Prostate gland (tissue), 2 donors: ENCODE measurements around the gene CRISPLD2. TPM values are rescaled to one million over a fixed set of nuclear protein-coding genes. Genes with fewer than 3 reads are reported as not detected.
A peak's percentile ranks its signal among the peaks of the same experiment; 100 is the strongest.

ENCODE experiments used
- DNase-seq: peaks from one replicate; pipeline ENCODE4 v3.0.0-alpha.2; 2019; ENCODE audit warnings: low spot score
- H3K27ac ChIP-seq, 2 donors: fragments of 200-600 bp; sonication (generic); 2 replicates each; pipeline ENCODE4 v1.5.1; 2017 to 2019
- H3K27me3 ChIP-seq: fragments of 200-600 bp; sonication (generic); replicated peaks from 2 replicates; pipeline ENCODE4 v1.5.1; 2019; ENCODE audit not compliant: insufficient read depth
- H3K36me3 ChIP-seq, 2 donors: fragments of 200-600 bp; sonication (generic); 1 replicate in 1 of 2; 2 replicates in 1 of 2; pipeline versions ENCODE4 v1.5.1 to v1.8.1; 2017 to 2019
- H3K4me1 ChIP-seq: fragments of 200-600 bp; sonication (generic); replicated peaks from 2 replicates; pipeline ENCODE4 v1.5.1; 2019
- H3K4me3 ChIP-seq, 2 donors: fragments of 200-600 bp; sonication (generic); 2 replicates each; pipeline ENCODE4 v1.5.1; 2017 to 2019
- H3K9me3 ChIP-seq: fragments of 200-600 bp; sonication (generic); 2 replicates; pipeline ENCODE4 v1.5.1; 2017
- POLR2A ChIP-seq: fragments of 450-650 bp; IDR thresholded peaks from one replicate; pipeline ENCODE4 v1.6.1; 2016; ENCODE audit warnings: antibody characterized with exemption, mild to moderate bottlenecking
- POLR2AphosphoS5 ChIP-seq: sonication (generic); formaldehyde crosslinking; IDR thresholded peaks from one replicate; pipeline ENCODE4 v1.6.1; 2017; ENCODE audit warnings: antibody characterized with exemption
- WGBS: methylation state at CpG from one replicate; pipeline ENCODE4 v1.1.5; 2018; 5-methylcytosine and 5-hydroxymethylcytosine counted together
- intact Hi-C: fragments of 100-400 bp; cut with DNase I; formaldehyde crosslinking; loops from one replicate; pipeline ENCODE4 v1.14.2; 2022
- total RNA-seq, 2 donors: library from RNA; depleted of rRNA; stranded (reverse); fragments of >200 nt; gene quantifications; one replicate each; pipeline ENCODE4 v1.1.0, GENCODE V29; 2016
- TF ChIP-seq, protein P1 (sequence below), 4 experiments: fragments of 200-600 bp in 2 of 4; fragments of 450-650 bp in 2 of 4; sonication (generic) in 2 of 4; IDR thresholded peaks; 1 replicate in 3 of 4; 2 replicates in 1 of 4; pipeline ENCODE4 v1.5.1; 2016 to 2019; ENCODE audit warnings: antibody characterized with exemption in 4 of 4, mild to moderate bottlenecking in 2 of 4, moderate library complexity in 2 of 4

CRISPLD2 gene
- total RNA-seq, 2 donors from 2014 or later: 186 to 226 TPM

DNA sequence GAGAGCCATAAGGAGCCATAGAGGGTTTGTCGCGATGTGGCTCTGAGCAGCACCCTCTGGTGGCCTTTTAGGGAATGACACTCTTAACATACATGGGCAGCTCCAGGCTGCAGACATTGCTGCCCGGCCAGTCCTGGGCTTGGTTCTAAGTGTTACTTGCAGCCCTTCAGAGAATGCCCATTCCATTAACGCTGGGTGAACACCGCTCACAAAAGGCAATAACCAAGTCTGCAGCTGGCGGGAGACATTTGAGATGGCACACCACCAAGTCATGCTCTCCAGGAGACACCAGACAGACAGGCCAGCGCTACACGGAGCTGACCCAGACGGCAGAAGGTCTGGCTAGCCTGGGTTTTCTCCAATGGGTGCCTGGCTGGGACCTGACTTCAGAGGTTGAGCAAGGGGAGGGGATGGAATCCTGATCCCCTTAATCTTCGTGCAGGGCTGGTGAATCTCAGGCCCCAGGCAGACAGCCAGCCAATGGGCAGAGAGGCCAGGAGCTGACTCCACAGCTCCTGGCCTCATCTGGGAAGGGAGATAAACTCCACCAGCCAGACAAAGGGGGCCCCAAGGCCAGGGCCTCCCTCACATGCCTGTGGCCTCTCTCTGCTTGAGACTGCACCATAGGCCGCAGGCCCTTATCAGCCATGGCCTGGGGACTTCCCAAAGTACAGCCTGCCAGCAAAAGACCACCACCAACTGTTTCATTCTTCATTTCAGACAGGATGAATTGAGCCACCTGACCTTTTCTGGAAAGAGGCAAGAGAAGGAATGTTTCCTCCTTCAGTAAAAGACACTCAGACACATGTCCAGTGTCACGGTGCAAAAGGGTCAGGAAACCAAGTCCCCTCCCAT is 132.8 kb downstream of the CRISPLD2 start:
- no peak overlapping the region for H3K4me3 ChIP-seq
- WGBS: 22% methylated on average over 9 of the region's 12 CpGs
- no peaks in the 10 kb centered on the region for H3K9me3 ChIP-seq
- TF ChIP-seq, protein P1, sequence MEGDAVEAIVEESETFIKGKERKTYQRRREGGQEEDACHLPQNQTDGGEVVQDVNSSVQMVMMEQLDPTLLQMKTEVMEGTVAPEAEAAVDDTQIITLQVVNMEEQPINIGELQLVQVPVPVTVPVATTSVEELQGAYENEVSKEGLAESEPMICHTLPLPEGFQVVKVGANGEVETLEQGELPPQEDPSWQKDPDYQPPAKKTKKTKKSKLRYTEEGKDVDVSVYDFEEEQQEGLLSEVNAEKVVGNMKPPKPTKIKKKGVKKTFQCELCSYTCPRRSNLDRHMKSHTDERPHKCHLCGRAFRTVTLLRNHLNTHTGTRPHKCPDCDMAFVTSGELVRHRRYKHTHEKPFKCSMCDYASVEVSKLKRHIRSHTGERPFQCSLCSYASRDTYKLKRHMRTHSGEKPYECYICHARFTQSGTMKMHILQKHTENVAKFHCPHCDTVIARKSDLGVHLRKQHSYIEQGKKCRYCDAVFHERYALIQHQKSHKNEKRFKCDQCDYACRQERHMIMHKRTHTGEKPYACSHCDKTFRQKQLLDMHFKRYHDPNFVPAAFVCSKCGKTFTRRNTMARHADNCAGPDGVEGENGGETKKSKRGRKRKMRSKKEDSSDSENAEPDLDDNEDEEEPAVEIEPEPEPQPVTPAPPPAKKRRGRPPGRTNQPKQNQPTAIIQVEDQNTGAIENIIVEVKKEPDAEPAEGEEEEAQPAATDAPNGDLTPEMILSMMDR (IDR thresholded peaks at IDR 0.05): peak; percentile 90 to 96 (median 92)
- TF ChIP-seq POLR2AphosphoS5: peak; percentile 76
- no peak for TF ChIP-seq POLR2A
- peaks cover 7% of the 10 kb centered on the region for H3K4me1 ChIP-seq
- intact Hi-C loops: loop anchor here (1.0 to 10.0 kb wide), 2 partner anchors 198 to 438 kb away; no protein-coding TSS in a partner anchor
- H3K27me3 ChIP-seq: no peaks in the 10 kb centered on the region
- DNase-seq: peak; percentile 84
- H3K27ac ChIP-seq: peak overlapping the region; percentile 29 to 43
- H3K36me3 ChIP-seq: no peaks in the 10 kb centered on the region

DNA sequence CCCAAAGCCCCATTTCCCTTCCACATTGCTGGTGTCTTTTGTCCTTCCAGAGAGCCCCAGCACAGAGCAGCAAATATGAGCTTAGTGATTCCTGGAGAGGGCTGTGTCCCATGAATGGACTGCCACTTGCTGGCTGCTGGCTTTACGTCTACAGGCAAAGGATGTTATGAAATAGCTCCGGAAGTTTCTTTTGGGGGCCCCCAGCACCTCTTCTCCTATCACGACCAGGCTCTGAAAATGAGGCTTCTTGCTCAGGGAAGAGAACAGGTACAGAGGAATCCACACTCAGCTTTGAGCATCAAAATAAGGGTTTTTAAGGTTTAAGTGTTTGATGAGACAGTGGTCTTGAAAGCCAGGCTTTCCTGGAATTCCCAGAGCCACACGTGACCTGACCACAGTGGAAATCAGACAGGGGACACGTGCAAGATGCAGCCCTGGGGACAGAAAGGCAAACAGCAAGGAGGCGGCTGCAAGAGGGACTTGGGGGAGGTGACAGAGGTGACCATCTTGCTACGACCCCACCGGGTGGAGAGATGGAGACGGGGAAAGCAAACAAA is 133.5 kb downstream of the CRISPLD2 start:
- Histone ChIP-seq H3K36me3 (no peaks in the 10 kb centered on the region), H3K9me3 (no peaks in the 10 kb centered on the region), H3K27me3 (no peaks in the 10 kb centered on the region), H3K27ac (peak overlapping the region in 1 of 2 donors; percentile 29), H3K4me3 (no peak overlapping the region), H3K4me1 (peaks cover 7% of the 10 kb centered on the region)
- DNase-seq: no peak
- WGBS: 88% methylated on average over 9 of the region's 9 CpGs
- TF ChIP-seq, protein P1 (IDR thresholded peaks at IDR 0.05): no peak
- no peak for TF ChIP-seq POLR2A
- TF ChIP-seq POLR2AphosphoS5: no peak
- intact Hi-C loops: loop anchor here (10.0 kb wide), 1 partner anchor 438 kb away; no protein-coding TSS in a partner anchor

- DNase-seq: no peak
- H3K36me3 ChIP-seq: no peaks in the 10 kb centered on the region
- H3K4me1 ChIP-seq: no peaks in the 10 kb centered on the region
- no peak overlapping the region for H3K27ac ChIP-seq
- H3K27me3 ChIP-seq: no peaks in the 10 kb centered on the region
- no peak overlapping the region for H3K4me3 ChIP-seq
- 77% methylated on average over 5 of the region's 6 CpGs for WGBS
- H3K9me3 ChIP-seq: no peaks in the 10 kb centered on the region
- TF ChIP-seq, protein P1 (IDR thresholded peaks at IDR 0.05): no peak
- TF ChIP-seq POLR2AphosphoS5 (no peak), POLR2A (no peak)
- intact Hi-C loops: loop anchor here (10.0 kb wide), 1 partner anchor 441 kb away; no protein-coding TSS in a partner anchor
Observed at GRCh38 chr16:84955427-84955826, 135.6 kb downstream of the CRISPLD2 start.

DNA sequence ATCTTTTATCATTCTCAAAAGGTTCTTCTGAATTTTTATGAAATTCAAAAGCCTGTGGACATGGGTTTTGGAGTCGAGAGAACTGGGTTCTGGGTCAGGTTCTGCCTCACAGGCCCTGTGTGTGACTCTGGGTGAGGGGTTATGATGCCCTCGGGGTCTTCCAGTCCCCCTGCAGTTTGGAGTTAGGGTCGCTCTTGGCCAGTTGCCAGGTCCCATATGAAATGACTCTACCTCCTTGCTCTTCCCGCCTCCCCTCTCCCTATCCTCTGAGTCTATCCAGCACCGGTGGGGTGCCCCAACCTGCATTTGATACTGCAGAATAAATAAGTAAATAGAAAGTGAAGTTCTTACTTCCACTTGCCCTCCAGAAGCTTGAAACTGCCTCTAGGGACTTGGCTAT is 137.4 kb downstream of the CRISPLD2 start:
- TF ChIP-seq POLR2A: no peak
- TF ChIP-seq, protein P1 (IDR thresholded peaks at IDR 0.05): no peak
- TF ChIP-seq POLR2AphosphoS5: no peak
- Histone ChIP-seq H3K36me3 (no peaks in the 10 kb centered on the region), H3K9me3 (no peaks in the 10 kb centered on the region), H3K4me3 (no peak overlapping the region), H3K4me1 (no peaks in the 10 kb centered on the region), H3K27ac (no peak overlapping the region), H3K27me3 (no peaks in the 10 kb centered on the region)
- DNase-seq: no peak
- 83% methylated on average over 5 of the region's 5 CpGs for WGBS
- intact Hi-C loops: loop anchor here (10.0 kb wide), 1 partner anchor 442 kb away; no protein-coding TSS in a partner anchor
